Stimulated activated CD8-positive, alpha-beta memory T cell treated with anti-CD3 and anti-CD28 coated beads, Interleukin-12 subunit alpha, Interleukin-12 subunit beta, amount 100 ng/mL, for 4 hours (primary cell): ENCODE data around the gene PDE2A.

ENCODE experiments used
- DNase-seq: peaks from one replicate; pipeline ENCODE4 v3.0.0-alpha.2; 2020; ENCODE audit warnings: low read depth

PDE2A gene

DNA sequence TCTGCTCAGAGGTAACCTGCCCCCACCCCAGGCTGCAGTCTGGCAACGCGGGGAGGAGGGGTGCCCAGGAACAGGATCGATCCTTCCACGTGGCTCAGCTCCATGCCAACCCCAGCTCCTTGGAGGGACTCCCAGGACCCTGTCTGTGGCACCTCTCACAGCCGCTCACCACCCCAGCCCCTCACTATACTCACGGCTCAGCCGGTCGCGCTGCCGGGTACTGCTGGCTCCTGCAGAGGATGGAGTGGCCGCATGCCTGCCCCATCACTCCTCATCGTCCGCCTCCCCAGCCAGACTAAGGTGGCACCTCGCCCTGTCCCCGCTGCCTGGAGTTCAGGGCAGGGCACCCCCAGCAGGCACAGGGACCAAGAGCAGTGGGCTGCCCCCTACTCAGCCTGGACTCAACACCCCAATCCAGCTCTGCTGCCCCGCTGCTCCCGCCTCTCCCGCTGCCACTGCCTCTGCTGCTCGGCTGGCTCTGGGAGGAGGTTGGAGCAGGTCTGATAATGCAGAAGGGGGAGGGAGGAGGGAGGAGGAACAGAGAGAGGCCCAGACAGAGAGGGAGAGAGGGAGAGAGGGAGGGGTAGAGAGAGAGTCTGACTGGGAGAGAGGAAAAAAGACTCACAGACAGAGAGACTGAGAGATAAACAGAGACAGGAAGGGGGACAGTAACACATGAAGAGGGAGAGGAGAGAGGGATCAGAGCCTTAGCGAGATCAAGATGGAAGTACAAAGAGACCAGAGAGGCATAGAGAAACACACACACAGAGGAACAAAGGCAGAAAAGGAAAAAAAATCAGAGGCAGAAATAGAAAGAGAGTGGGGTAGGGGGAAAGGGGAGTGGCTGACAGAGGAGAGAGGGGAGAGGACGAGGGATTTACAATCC, at the start of gene PDE2A:
PDE2A (minus strand) TSS at position 480 of the 886 bp plus-strand sequence; CDS start at position 265, 215 bp downstream.
- DNase-seq: no peak

DNA sequence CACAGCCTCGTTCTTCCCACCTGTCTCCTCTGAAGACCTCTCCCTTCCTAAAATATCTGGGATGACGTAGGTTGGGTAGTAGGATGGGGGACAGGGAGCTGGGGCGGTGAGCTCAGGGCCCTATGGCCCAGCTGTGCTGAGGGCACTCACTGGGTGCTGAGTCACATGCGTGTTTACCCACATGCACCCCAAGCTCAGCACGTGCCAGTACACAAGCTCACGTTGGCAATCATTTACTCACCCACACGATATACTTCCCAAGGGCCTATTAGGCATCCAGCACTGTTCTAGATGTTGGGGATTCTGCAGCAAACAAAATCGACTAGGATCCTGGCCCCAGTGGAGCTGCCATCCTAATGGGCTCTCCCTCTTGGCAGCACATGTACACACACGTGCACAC, 49.3 kb upstream of the PDE2A start:
- no peak for DNase-seq

DNA sequence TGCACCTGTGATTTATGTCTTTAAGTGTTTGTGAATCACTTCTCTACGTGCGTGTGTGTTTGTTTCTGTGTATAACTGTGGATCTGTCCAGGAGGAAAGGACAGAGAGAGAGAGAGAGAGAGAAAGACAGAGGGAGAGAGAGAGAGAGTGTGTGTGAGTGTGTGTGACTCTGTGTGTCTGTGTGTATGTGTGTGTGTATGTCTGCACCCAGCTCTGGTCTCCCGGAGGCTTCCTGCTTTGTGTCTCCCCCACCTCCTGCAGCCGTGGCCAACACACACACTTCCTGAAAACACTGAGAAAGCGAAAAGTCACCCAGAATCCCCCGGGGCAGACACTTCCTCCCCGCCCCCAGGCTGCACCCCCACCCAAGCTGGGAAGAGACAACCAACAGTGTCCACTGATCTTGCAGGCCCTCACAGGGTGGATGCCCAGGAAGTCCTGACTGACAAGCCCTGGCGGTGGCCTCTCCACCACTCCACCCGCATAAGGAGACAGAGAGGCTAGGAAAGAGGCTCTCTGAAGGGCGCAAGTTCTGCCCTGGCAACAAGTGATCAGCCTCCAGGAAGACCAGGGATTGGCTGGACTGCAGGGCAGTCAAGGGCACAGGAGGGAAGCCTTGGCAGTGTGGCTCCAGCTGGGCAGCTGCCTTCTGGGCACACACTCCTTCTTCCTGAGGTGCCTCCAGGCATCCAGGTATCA, 48.0 kb upstream of the PDE2A start:
- DNase-seq: peak; percentile 70

DNA sequence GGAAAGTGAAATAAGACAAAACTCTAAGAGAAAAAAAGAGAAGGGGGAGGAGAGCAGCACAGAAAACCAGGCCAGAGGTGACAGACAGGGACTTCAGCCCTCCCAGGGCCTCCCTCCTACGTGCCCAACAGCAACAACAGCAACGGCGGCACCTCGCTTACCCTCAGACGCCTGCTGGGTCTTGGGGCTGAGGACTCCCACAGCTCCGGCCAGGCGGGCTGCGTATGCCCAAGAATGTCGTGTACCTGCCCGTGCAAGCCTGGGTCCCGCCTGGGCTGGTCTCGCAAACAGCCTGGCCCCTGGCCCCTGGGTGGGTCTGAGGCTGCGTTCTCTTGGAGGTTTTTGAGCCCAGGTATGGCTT, 47.4 kb upstream of the PDE2A start:
- no peak for DNase-seq

DNA sequence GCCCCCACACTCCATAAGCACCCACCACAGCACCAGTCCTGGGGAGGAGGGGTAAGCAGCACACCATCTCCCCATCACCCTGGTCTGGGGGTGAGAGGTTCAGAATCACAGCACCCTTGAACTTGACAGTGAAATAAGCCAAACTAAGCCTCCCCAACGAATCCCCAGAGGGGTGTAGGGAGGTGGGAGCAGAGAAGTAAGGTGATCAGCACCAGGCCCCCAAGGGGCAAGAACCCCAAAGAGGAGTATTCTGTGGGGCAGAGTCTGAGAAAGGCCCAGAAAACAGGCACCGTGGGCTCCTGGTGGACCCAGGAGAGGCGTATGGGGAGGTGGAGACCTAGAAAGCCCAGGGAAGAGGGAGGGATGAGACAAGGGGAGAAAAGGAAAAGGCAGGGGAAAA, 47.1 kb upstream of the PDE2A start:
- DNase-seq: no peak

DNA sequence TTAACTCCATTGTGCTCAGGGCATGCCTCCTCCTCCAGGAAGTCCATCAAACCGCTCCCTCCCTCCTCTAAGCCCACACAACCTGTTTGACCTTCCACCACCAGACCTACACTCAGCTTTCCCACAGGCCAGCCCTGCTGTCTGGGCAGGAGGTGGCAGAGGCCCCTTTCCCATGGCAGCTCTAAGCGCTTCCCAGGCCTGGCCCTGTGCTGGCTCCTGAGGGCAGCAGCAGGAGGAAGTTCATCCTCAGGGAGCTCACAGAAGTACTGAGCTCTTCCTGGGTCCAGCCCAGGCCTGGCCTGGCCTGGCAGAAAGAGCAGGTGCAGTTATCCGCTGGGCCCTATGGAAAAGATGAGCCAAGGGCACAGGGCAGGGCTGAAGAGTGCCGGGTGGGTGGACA, 46.6 kb upstream of the PDE2A start:
- DNase-seq: no peak

DNA sequence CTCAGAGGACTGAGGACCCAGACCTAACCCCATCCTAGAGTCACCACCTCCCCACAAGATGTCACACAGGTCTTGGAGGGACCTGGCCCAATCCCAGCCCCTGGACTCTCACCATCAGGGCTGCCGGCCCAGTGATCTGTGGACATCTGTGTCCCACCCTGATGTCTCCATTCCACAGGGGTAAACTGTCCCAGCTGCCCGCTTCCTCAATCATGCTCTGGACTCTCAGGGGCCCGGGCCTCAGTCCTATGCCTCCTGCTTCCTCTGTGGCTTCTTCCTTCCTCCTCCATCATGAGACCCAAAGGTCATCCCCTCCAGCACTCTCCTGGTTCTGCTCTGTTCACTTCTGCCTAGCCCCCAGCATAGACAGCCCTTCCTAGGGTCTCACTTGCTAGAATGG, 45.8 kb upstream of the PDE2A start:
- no peak for DNase-seq

DNA sequence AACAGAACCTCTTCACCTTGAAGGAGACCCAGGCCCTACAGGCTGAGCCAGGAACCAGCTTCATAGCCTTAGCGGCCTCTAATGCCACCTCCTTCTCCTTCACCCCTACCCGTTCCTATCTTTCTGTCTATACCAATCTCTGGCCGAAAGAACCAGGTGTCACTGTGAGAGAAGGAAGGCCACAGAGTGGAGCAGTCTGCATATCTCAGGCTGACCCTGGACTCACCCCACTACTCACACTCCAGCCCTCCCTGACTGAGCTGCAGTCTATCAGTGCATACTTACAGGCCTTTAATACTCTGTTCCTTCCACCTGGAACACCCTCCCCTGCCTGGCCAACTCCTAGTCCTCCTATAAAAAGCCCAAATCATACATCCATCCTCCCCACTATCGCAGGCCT, 45.3 kb upstream of the PDE2A start:
- DNase-seq: no peak

DNA sequence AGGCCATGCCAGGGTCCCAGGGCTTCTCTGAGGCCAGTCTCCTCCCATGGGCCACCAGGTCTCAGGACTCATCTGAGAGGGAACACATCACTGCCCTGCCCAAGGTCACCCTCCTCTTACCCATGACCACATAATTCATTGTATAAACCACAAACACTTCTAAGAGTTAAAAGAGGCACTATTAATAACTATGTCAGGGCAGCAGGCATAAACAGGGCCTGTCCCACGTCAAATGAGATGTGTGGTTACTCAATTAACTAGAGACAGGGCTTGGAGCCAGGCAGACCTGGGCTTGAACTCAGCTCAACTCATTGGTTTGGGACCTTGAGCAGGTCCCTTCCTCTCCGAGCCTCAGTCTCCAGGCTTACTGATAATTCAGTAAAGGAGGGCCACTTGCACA, 44.9 kb upstream of the PDE2A start:
- DNase-seq: no peak

DNA sequence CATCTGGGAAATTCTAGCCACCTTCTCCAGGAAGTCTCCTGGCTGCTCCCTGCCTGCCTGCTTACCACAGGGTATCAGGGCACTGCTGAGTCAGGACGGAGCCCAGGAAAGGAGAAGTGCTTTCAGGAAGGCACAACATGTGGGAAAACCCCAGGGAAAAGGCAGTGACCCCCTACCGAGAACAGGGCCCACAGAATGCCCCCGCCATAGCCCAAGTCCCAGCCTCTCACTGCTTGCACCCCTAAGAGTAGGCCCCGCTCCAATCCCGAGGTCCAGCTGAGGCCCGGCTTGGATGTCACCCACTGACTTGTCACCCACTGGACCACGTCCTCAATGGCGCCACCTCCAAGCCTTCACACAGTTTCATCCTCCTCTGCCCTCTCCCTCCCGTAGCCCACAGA, 43.9 kb upstream of the PDE2A start:
- no peak for DNase-seq

DNA sequence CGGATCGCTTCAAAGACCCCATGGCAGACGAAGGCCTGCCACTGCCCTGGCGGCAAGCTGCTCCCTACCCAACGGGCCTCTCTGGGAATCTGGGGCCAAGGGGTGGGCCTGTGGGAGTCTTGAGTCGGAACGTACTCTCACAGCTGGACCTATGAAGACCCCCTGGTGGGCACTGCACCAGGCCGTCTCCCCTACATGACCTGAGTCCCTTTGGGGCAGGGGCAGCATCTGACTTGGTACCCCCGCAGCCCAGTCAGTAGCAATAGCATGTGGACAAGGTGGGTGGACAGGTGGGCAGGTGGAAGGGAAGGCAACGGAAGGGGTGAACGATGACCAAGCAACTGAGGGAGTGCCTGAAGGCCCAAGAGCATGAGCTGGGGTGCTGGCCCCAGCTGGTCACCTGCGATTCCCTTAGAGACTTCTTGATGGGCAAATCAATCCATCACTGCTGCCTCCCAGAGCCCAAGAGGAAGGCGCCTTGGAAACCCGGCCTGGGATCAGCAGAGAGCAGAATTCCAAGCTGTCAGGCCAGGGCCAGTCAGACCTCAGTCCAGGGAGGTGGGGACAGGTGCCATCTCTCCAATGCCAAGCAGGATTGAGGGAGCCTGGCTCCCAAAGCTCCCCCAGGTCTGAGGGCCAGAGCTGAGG, 42.7 kb upstream of the PDE2A start:
- DNase-seq: no peak

DNA sequence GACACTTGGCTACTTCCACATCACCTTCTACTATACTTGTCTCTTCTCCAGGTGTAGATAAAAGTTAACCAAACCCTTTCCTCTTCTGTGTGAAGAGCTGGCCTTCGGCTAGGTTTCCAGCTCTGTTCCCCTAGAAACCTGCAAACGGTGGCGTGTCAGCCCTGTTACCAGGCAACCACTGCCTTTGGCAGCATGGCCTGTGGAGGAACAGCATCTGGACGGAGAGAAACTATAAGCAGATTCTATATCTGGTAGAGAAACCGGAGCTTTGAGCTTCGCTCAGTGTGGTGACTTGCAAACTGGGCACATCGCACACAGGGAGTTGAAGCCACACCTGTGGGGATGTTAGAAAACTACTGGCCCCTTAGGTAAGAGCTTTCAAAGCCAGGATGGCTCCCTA, 42.1 kb upstream of the PDE2A start:
- DNase-seq: no peak

DNA sequence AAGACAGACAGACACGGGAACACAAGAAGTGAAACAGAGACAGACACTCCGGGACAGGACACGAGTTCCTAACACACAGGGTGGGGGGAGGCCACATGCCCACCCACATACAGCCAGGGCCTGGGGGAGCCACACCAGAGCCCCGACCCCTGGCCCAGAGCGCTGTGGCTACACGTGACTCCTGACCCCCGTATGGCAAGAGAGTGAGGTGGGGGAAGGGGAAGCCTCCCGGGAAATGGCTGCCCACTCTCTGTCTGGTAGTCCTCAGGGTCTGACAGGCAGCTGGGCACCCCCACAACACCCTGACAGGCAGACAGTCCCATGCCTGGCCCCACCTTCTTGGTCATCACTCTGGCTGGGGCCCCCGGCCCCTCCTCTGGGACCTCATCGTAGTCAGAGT, 38.6 kb upstream of the PDE2A start:
- DNase-seq: no peak

DNA sequence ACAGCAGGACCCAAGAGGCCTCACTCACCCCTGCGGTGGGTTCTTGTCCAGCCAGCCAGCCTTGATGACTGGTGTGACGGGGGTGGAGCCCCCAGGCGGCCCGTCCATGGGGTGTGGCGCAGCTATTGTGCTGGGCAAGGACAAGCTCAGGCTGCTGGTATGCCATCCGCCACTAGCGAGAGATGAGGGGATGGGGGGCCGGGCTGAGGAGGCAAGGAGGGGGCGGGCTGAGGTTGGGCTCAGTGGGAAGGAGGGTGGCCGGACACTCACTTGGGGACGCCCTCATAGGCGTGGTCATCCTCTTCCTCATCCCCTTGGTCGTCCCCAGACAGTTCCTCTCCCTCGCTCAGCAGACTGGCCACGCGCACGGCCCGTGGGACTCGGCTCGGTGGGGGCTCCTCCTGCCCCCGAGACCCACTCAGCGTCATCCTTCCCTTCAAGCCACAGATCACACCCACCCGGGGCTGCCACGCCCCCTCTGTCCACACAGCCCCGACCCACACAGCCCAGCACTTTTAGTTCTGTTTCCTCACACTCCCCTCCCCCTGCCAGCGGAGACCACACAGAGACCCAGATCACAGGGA, 38.0 kb upstream of the PDE2A start:
- DNase-seq: no peak

DNA sequence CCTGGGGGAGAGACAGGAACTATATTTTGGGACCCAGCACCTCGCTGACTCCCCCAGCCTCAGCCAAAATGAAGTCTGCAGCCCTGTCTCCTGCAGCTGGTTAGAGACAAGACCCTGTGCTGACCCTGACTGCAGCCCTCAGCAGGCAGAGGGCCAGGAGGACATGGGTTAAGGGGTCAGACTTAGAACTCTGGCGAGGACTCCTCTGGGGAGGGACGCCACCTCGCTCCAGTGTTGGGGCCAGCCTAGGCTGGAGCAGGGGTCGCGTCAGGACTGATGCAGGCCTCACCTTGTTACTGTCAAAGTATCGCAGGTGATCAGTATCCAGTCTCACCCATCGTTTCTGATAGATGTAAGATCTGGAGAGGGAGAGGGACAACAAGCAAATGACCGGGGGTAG, 36.9 kb upstream of the PDE2A start:
- no peak for DNase-seq

DNA sequence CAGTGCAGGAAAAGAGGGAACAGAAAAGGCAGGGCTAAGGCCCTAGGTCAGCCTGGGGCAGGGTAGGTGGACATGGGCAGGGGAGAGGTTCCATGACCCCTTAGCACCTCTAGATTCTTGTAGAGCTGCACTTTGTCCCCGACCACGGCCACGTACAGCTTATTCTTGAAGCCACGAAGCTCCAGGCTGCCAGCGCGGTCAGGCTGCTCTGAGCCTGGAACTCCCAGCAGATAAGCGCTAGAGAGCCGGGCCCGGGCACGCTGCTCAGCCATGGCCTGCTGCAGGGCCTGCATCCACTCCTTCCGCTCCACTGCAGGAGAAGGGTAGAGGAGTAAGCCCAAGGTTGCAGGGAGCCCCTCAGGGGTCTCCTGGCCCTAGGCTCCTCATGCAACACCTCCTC, 36.1 kb upstream of the PDE2A start:
- no peak for DNase-seq

DNA sequence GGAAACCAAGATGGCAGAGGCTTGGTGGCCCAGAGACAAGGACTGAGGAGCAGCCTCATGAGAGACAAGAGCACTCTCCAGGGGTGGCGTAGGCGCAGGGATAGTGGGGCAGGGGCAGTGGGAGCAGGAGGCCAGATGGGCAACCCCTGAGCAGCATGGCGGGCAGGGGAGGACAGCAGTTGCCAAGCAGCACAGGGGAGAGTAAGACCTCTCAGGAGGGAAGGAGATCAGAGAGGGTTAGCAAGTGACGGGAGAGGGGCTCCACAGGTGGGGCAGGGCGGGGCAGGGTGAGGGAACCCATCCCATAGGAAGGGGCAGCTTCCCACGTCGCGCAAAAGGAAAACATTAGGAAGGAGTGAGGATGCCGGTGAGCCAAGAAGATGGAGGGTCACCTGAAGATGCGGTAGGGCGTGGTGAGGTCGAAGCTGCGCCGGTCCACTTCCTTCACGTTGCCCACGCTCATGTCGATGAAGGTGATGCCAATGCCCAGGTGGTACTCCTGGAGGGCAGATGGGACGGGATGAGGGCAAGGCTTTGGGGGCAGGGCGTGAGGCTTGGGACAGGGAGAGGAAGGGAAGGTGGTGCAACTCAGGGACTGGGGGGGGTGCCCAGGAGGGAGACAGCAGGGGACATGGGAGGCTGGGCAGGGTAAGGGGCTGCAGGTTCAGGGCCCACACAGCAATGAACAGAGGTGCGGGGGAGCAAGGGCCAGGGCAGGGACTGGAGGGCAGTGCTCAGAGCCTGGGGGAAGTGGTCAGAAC, 35.4 kb upstream of the PDE2A start:
- no peak for DNase-seq

DNA sequence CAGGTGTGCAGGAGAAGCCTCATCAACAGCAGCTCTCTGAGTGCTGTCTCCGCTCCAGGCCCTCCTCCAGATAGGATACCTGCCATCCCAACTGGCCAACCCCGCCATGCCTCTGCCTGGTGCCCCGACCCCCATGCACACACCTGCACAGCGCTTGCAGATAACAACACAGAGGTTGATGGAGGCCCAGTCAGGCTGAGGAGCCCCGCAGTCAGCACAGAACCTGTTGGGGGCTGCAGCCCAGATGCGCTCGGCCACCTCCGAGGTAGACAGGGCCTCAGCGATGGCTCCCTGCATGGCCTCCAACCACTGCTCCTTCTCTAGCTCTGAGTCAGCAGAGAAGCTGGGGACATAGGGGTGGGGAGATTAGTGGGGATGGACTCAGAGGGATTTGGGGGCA, 32.8 kb upstream of the PDE2A start:
- DNase-seq: no peak

DNA sequence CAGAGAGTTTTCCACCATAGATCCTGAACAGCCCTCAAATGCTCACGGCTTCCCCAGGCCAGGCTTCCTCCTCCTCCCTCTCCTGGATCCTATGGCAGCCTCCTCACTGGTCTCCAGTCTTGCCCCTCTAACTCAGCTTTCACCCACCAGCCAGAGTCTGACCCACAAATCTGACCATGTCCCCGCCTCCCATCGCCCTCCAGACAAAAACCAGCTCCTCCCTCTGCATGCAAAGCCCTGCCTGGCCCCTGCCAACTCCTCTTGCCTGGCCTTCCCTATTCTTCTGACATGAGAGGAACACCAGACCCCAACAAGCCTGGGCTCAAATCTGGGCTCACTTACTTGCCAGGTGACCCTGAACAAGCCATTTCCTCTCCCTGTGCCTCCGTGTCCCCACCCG, 32.4 kb upstream of the PDE2A start:
- DNase-seq: no peak

DNA sequence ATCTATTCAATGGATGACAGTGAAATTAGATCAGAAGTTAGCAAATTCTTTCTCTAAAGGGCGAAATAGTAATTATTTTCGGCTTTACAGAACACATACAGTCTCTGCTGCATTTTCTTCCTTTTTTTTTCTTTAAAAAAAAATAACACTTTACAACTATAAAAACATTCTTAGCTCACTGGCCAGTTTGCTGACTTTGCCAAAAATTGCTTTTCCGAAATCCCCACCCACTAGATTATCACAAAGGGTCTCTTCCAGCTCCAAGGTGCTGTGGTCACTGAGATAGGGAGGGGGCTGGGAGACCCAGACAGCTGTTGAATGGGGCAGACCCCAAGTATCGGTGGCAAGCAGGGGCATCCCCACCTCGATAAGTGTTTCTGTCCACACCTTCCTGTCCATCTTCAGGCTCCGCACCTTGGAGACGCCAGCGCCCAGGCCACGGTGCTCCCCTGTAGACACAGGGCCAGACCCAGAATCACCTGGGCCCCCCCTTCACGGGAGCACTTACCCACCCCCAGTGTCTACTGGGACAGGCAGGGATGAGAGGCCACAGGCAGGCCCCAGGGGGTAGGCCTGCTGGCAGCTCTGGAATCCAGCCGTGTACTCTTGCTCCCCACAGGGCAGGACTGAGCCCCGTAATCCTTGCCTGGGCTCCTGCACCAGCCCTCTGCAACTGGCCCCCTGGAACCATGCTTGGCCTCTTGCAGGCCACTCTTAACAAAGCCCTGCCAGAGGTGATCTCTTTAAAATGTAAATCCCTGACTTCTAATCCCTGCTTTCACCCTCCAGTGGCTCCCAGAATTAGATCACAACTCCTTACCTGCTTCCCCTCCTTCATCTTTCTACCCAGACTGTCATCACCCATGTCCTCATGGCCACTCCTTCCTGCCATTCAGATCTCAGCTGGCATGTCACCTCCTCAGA, 31.5 kb upstream of the PDE2A start:
- no peak for DNase-seq

DNA sequence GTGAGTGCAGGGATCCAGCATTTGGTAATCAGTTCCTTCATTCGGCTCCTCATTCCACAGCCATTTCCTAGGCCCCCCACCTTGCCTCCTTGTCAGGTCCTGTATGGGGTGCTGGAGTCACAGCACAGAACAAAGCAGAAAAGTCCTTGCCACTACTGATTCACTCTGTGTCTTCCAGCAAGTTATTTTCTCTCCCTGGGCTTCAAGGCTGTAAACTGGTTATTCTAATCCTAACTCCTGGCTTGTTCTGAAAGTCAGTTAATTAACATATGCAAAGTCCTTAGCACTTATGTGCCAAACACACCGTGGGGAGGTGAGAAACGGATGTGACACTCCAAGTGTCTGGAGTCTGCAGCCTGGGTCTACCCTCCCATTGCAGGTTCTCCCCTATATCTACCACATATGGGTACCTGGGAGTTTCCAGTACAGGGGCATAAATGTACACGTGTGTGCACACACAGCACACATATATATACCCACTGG, 30.6 kb upstream of the PDE2A start:
- no peak for DNase-seq
